Activated CD4-positive, alpha-beta T cell treated with anti-CD3 and anti-CD28 coated beads for 1 hour (primary cell): ENCODE measurements around the gene ROBO4.

Experiments
- DNase-seq: peaks from one replicate; pipeline ENCODE4 v3.0.0-alpha.2; 2020

The ROBO4 gene

DNA sequence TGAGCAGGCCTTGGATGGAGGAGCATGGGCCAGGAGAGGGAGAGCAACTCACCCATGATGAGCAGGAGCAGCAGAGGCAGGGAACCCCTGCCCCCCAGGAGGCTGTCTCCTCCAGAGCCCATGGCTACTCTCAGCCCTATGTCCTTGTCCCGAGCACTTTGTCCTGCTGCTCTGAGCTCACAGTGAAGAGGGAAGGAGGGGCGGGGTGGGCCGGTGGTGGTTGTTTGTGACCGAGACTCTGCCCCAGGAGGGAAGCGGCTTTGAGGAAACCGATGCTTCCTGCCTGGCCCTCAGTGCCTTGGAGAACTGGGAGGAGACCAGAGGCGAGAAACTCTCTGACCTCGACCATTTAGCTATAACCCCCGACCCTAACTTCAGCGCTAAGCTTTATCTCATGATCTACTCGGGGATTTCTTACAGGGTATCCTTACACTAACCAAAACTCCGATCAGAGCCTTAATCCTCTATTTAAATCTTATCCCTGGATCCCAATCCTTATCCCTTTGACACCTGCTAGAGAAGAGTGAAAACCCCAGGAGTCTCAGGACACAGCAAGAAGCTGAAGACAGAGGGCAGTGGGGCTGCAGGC, at the start of gene ROBO4:
Gene ROBO4 (minus strand): TSS at position 192 of the 589 bp plus-strand sequence. CDS start 70 bp downstream, at position 122.
- no peak for DNase-seq

DNA sequence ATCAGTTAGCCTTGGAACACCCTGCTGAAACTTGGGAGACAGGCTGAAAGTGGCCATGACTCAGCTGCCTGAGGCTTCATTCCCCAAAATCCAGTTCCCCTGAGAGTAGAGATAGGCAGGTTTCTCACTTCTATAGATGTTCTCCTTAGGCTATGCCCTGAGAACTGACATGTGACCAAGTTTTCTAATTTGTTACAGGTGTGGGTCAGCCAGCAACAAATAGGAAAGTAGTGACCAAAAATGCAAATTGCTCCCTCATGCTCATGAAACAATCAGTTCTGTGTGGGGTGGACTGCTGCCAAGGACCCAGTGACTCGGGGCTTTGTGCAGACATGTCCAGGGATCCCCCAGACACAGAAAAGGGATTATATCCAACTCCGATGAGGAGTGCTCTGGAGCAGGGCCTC, 49.1 kb upstream of the ROBO4 start:
- no peak for DNase-seq

DNA sequence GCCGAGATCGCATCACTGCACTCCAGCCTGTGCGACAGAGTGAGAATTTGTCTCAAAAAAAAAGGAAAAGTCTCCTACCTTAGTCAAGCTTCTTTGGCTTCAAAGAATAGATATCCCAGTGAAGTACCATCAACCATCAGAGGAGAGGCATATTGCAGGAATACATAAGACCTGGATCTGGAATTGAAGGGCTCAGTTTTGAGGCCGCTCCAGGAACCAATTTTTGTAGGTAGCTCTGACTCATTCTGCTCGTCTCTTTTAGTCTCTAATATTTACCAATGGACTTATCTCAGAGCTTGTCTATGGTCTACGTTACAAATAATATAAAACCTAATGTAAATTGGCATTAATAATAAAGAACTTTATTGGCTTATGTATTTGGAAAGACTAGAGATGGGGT, 48.2 kb upstream of the ROBO4 start:
- DNase-seq = no peak

DNA sequence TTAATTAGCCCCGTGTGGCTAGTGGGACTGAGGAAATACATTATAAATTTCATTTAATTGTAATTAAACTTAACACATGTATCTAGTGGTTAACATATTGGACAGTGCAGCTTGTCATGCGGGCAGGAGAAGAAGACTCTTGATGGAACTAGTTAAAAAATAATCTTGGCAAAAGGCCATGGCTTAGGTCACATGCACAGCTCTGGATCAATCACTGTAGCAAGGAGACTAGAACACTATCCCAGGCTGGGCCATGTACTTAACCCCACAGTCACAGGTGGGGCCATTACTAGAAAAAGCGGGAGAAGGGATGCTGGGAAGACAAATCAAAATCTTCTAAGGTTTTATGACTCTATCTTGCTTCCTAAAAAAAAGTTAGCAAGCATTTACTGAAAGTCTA, 46.9 kb upstream of the ROBO4 start:
- DNase-seq = no peak

DNA sequence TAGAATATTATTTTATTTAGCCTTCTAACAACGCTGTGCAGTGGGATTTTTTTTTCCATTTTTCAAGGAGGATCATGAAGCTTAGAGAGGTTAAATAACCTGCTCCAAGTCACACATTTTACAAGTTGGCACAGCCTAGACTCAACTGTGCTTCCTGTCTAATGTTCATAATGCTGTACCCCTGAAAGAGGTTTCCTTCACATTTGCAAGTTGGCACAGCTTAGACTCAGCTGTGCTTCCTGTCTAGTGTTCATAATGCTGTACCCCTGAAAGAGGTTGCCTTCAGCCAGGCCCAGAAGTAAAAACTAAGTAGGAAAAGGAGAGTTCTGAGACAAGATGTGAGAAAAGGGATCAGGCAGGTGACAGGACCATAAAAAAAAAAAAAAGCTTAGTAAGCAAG, 46.1 kb upstream of the ROBO4 start:
- no peak for DNase-seq

DNA sequence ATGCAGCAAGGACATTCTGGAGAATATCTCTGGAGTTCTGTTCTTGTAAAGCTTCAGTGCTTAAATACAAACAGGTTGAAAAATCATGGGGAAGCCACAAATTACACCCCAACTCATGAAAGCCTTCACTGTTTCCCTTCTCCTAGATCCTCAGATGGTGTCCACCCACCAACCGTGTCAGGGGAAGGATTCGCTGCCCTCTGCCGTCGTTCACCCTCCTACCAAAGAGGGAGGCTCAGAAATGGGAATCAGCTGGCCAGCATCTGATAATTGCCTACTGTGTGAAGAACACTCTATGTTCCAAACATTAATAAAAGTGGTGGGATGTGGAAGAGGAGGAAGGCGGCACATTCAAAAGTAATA, 45.6 kb upstream of the ROBO4 start:
- no peak for DNase-seq

DNA sequence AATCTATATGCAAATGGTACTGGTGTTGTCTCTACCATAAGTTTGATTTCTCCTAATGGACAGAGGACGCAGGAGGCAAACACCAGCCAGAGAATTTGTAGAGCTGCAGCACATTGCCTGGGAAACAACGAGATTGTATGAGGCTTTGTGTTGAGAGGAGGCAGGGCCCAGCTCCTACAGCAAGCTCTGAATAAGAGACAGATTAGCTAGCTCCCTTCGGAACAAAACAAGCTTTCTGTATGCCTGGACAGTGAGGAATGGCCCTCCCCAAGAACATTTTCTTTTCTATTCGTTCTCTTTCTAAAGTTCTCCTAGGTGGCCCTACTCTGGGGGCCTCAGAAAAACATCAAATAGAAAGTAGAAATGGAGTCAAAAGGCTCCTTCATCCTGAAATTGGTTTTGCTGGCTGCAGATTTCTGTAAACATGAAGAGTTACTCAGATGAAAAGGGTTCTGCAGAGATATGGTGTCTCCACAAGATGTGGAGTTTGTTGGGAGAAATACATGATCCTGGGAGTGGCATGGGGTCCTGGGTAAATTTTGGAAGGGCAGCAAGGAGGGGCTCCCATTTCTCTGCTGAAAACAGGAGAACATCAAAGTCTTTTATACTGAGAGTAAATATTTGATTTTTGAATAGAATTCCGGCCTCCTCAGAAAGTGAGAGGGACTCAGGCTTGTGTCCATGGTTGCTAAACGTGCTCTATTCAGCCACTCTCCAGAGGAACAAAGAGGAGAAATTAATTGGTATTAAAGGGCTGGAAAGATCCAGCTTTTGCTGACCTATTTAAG, 45.0 kb upstream of the ROBO4 start:
- DNase-seq = no peak

DNA sequence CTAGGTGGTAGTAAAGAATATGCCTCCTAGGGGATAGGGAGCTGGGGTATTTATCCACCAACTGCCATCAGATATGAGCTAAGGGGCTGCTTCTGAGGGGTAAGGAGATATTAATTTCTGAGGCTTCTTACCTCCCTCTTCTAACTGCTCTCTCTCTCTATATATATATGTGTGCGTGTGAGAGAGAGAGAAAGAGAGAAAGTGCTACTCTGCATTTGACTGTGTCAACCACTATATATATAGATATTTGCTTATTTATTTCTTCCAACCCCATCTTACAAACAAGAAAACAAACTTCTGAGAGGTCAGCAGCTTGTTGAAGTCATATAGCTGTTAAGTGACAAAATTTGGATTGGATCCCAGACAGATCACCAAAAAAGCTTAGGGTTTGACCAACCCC, 44.0 kb upstream of the ROBO4 start:
- no peak for DNase-seq

DNA sequence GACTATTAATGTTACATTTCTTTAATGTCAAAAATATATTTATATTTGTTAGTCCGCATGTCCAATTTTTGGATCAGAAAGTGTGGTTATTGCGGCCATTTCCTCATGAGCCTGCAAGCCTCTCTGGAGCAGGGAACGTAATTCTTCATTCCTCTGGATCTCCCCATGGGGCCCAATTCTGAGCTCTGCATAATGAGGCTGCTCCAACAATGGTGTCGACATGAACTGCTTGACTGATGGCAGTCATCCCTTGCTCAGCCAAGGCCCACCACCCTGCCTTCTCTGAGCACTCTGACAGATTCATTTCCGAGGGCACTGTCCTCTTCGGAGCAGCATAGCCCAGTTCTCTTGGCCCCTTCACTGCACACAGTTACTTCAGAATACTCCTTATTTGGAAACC, 41.3 kb upstream of the ROBO4 start:
- no peak for DNase-seq

DNA sequence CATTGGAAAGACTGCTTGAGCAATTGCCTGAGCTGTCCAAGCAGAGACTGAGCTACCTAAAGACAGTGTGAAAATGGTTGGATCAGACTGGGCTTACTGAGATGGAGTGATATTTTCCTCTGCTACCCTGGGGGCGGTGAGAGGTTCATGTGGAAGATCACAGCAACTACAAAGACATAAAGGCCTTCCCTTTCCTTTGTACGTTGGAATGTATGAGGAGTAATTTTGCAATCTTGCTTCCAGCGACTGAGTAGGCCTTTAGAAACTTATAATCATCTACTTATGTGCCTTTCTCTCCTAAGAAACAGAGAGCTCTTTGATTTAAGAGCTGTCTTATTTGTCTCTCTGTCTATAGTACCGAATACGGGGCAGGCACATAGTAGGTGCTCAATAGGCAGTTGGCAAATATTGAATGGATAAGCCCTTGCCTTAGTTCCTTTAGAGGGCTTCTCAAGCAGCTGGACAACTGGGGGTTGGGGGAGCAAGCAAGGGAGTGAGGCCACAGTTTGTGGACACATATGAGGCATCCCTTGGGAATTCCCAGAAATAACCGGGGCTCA, 40.6 kb upstream of the ROBO4 start:
- no peak for DNase-seq

DNA sequence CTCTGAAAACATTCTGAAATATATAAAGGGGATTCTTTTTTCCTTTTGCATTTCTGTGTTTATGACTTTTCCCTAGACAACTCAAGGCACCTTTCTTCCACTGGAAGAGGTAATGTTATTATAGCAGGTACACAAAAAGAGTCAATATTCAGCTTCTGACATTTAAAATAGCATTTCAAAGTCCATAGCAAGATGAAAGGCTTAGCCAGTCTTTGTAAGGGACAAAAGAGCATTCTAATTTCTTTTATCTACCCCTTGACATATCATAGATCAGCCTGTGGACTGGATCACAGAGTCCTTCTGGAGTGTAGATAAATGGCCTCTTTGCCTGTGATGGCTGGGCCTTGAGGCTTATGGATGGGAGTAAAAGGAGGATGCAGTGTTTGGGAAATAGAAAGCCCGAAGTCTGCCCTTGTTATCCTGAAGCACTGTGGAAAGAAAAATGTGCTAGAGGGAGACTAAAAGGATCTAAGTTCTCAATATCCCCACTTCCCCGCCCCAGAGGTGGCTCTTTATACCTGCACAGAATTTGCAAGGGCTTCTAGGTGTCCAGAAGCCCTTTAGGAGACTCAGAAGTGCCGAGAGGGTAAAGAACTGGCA, 39.8 kb upstream of the ROBO4 start:
- no peak for DNase-seq

DNA sequence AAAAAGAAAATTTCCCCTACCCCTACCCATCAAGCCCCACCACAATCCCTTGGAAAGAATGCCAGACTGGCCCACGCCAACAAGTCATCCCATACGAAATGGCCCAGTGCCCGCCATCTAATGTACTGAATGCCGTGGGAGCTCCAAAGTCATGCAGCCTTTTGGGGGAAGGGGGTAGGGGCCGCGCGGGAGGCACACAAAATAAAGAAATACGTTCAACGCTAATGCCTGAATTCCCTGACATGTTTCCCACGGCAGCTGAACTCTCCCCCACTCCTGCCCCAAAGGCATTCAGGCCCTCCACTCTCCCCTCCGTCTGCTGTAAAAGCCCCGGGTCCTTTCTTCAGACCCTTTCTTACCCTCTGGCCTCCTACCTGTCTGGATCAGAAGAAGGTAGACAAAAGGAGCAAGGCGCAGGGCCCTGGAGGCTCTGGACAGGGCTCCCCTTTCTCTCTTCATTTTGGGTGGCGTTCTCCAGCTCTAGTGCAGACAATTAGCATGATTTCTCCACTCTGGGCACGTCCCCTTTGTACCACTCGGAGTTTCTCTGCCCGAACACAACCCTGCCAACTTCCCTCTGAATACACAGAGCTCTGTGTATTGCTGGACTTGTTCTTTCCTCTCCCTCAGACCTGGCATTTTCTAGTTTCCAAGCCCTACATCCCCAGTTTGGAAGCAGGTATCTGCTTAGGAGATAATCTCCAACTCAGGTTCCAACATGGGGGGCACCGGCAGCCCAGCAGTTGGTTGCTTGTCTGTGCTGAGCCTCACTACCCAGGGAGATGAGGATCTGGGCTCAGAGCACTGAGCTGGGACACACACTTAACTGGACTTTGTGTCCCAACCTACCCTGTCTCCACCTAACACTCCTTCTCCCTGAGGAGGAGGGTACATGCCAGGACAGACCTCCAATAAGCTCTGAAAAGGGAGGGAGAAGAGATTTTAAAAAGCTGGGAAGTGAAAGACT, 38.2 kb upstream of the ROBO4 start, which contains the start of gene HEPACAM:
Gene HEPACAM (minus strand): TSS at position 500 of the 967 bp plus-strand sequence. CDS start 41 bp downstream, at position 459.
- DNase-seq = no peak

DNA sequence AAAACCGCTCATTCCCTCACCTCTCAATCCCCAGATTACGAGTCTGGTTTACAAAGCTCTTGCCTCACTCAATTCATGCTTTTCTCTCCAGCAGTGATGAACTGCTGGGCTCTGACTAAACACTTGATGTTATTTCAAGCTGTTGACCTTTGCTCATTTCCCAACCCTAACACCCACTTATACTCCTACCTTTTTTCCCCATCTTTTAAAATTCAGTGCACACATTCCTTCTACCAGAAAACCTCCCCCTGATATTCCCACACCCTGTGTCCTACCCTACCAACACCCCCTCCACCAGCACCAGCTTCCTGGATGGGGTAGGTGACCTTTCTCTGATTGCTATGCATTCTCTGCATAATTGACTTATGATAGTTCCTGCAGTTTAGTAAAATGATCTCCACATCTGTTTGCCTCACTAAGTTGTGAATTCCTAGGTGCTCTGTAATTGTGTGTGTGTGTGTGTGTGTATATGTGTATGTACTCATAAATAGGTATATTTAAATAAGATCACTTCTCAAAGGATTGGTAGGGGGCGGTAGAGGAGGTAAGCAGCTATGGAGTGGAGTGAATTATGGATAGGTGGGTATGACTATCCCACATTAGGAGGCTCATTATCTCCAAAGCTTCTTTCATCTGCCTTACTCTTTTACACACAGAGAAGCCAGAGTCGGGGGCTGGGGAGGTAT, 37.3 kb upstream of the ROBO4 start:
- no peak for DNase-seq

DNA sequence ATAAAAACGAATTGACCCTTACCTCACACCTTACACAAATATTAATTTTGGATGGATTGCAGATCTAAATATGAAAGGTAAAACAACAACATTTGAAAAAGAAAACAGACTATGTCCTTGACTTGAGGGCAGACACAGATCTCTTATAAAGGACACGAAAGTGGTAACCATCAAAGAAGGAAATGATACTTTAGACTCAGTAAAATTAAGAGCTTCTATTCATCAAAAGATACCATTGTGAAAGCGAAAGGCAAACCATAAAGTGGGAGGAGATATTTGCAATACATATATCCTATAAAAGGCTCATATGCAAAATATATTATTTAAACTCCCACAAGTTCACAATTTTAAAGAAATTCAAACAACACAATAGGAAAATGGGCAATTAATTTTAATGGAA, 33.1 kb upstream of the ROBO4 start:
- no peak for DNase-seq

DNA sequence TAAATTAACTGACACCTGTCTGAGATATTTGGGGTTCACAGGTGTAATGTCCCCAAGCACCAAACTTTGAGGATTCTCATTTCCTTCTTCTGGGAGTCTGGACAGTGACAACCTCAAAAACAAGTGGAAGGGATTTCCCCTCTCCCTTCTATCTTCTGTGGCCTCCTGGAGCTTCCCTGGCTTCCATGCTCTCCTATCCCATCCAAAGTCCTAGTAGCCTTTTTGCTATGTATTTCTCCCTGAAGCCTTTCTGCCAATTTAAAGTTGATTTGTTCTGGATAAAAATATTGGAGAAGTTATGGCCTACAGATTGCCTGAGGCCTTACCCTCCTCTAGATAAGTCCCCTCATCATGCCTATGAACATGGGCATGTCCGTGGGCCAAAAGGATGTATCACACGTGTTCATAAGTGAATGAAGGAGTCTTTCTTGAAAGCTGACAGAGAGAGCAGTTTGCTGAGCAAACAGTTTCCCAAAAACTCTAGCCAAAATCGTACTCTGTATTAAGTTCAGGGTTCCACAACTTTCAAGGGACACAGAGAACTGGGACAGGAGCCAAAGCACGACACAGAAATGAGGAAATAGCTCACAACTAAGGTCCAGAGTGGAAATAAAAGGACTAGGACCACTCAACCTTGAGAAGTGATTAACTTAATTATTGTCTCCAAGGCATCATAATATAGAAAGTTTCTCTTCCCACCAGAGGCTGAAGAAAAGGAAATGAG, 31.4 kb upstream of the ROBO4 start:
- no peak for DNase-seq

DNA sequence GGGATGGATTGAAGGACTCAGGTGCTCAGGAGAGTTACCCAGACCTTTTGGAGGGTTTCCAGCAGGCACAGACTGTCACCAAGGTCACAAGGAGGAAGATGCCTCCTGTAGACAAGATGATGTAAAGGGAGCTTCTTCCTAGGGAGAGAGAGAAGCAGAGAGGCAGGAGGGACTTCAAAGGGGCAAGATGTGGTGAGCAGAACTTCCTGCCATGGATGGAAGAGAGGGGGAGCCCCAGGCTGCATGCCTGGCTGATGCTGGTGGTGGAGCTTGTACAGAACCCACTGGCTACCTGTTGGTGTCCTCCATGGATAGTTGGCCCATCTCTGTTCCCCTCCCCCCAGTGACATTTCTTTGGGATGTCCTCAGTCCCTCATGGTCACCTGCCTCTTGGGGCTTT, 25.6 kb upstream of the ROBO4 start:
- DNase-seq = no peak

DNA sequence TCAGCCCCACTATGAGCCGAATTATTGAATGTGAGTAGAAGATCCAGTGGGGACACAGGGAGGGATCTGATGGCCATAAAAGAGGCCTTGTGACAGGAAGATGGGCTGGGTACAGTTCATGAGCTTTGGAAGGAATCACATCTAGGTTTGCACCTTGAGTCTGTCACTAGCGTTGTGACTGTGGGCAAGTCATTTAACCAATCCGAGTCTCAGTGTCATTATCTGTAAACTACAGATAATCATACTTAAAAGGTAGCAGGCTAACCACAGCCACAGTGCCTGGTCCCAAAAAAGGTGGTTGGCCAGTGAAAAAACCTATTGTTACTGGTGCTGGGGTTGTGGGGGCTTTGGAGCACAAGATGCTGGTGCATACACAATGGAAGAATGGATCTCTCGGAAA, 25.2 kb upstream of the ROBO4 start:
- DNase-seq = no peak

DNA sequence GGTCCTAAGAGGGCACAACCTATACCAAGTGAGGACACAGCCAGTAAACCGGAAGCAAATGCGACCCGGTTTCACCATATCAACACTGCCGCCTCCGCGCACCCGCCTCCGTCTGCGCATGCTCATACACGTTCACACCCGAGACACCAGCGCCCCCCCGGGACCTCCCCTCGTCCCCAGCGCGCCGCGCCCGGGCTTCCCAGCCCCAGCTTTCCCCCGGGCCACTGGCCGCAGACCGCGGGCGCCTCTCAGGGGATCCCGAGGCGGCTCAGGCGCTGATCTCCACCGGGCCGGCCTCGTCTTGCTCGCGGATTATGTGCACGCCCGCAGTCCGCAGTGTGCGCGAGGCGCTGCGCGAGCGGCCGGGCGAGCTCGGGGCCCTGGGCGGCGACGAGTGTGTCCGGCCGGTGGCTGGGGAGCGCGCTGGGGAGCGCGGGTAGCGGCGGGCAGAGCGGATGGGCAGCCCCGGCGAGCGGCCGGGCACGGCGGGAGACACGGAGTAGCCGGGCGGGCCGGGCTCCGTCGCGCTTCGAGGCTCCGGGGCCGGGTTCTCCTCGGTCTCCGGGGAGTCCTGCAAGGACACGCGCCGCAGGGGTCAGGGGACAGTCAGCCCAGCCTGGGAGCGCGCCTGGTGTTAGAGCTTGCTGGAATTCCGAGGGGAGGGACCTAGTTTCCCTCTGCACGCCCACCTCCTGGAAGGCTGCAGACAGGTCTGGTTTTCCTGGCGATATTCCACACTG, 23.4 kb upstream of the ROBO4 start:
- peak; percentile 68 for DNase-seq

DNA sequence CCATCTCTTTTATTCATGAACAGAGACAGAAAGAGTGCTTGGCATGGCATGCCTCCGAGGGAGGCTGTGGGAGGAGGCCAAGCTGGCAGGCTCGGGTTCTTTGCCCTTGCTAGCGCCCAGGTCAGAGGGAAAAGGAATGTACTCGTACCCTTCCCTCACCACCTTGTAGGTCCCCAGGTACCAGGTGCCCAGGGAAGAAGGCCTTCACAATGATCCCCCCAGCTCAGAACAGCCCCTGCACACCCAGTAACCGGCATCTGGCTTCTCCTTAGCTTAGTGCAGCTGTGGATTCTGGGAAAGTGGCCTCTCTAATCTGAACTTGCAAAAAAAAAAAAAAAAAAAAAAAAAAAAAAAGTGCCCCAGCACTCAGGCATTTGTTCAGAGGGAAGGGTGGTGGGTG, 22.7 kb upstream of the ROBO4 start:
- DNase-seq = no peak

DNA sequence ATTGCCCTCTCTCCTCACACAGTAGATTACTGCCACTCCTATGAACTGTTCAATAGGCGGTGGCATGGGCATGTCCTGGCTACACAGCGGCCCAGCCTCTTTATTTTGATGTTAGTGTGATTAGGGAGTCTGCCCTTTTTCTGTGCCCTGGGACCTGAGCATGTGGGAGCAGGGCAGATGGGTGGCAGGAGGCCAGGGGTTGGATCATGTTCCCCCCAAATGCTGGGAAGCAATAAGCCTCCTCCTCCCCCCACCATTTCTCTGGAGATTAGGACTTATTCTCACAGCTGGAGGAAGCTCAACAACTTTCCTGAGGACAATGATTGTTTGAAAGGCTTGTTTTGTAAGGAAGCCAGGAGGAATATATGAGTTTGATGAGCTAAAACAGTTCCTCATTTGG, 22.2 kb upstream of the ROBO4 start:
- no peak for DNase-seq

DNA sequence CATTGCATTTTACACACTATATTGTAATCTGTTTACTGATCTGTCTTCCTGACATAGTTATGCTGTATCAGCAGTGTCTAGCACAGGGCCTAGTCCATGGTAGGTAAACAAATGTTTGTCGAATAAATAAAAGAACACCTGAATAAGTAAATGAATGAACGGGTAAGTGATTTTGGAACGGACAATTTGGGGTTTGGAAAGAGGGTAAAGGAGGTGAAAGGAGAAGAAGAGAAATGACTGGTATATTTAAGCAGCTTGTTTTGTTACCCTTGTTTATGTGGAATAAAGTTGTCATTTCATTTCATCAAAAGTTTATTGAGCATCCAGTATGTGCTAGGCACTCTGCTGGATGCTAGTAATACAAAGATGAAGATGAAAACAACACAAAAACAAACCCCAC, 21.3 kb upstream of the ROBO4 start, which contains the start of gene HEPN1:
Gene HEPN1 (plus strand): TSS at position 301 of the 400 bp plus-strand sequence.
- no peak for DNase-seq
